T-cell (primary cell): ENCODE measurements around the gene PRDM16. TPM values are rescaled to one million over a fixed set of nuclear protein-coding genes. Genes with fewer than 3 reads are reported as not detected.

Experiments used
- ATAC-seq, 4 experiments: fragments of 200-7000 bp in 3 of 4; fragments of 150-1000 bp in 1 of 4; cut with Tn5 transposase; replicated peaks in 1 of 4; 1 replicate in 3 of 4; 2 replicates in 1 of 4; pipeline ENCODE4 v1.10.0; 2021; ENCODE audit warnings: moderate library complexity in 3 of 4, mild to moderate bottlenecking in 2 of 4, moderate number of reproducible peaks in 1 of 4
- CTCF ChIA-PET, 2 donors: fragments of 300-600 bp; sonication (Branson Sonifier 250); formaldehyde crosslinking; loops; one replicate each; lab custom pipeline; 2022; ENCODE audit warnings: antibody characterized with exemption in 2 of 2; lab: Charles Lee
- POLR2A ChIA-PET, 2 donors: fragments of 300-600 bp; sonication (Branson Sonifier 250); formaldehyde crosslinking; loops; one replicate each; lab custom pipeline; 2022; ENCODE audit warnings: antibody characterized with exemption in 2 of 2; lab: Charles Lee
- DNase-seq, 35 experiments: peaks; one replicate each; pipeline versions ENCODE4 v3.0.0 to v3.0.0-alpha.2; 2013 to 2023
- H3K27ac ChIP-seq: one replicate; pipeline ENCODE4 v1.5.1; 2013; ENCODE audit warnings: low read length
- H3K27me3 ChIP-seq, 2 experiments: replicated peaks in 1 of 2; 1 replicate in 1 of 2; 2 replicates in 1 of 2; pipeline versions ENCODE4 v1.6.1 to v1.7.0; 2013; ENCODE audit warnings: low read length in 1 of 2, mixed read lengths in 1 of 2; ENCODE audit not compliant: control insufficient read depth in 2 of 2, insufficient read depth in 2 of 2; ENCODE audit errors: extremely low read depth in 1 of 2
- H3K36me3 ChIP-seq, 2 donors: 1 replicate in 1 of 2; 2 replicates in 1 of 2; pipeline versions ENCODE4 v1.6.1 to v1.7.0; 2013; ENCODE audit warnings: low read length in 1 of 2; ENCODE audit not compliant: control insufficient read depth in 2 of 2, insufficient read depth in 1 of 2; ENCODE audit errors: extremely low read depth in 1 of 2
- H3K4me1 ChIP-seq, 2 experiments: 1 replicate in 1 of 2; 2 replicates in 1 of 2; pipeline versions ENCODE4 v1.6.1 to v1.7.0; 2013; ENCODE audit warnings: low read length in 2 of 2, mixed read lengths in 1 of 2; ENCODE audit not compliant: insufficient read depth in 2 of 2, control insufficient read depth in 1 of 2; ENCODE audit errors: extremely low read depth in 1 of 2
- H3K4me3 ChIP-seq, 2 donors: 1 replicate in 1 of 2; 2 replicates in 1 of 2; pipeline versions ENCODE4 v1.5.1 to v1.7.0; 2013; ENCODE audit warnings: mild to moderate bottlenecking in 2 of 2, low read length in 1 of 2, moderate library complexity in 1 of 2; ENCODE audit not compliant: control insufficient read depth in 1 of 2; ENCODE audit errors: extremely low read depth in 1 of 2
- H3K9me3 ChIP-seq: 2 replicates; pipeline ENCODE4 v1.7.0; 2013
- H3K27ac Mint-ChIP-seq, 2 donors: one replicate each; pipeline ENCODE4 v1.8.0; 2020 to 2021; ENCODE audit warnings: mild to moderate bottlenecking in 2 of 2, mixed read lengths in 2 of 2
- H3K27me3 Mint-ChIP-seq, 2 donors: one replicate each; pipeline ENCODE4 v1.8.0; 2021 to 2022; ENCODE audit warnings: mixed read lengths in 2 of 2
- H3K36me3 Mint-ChIP-seq: one replicate; pipeline ENCODE4 v1.8.0; 2021; ENCODE audit warnings: mixed read lengths
- H3K4me1 Mint-ChIP-seq, 3 donors: one replicate each; pipeline ENCODE4 v1.8.0; 2020 to 2022; ENCODE audit warnings: mixed read lengths in 3 of 3, mild to moderate bottlenecking in 1 of 3
- H3K4me3 Mint-ChIP-seq, 3 donors: one replicate each; pipeline ENCODE4 v1.8.0; 2020 to 2022; ENCODE audit warnings: mild to moderate bottlenecking in 3 of 3, mixed read lengths in 3 of 3, moderate library complexity in 3 of 3
- H3K9me3 Mint-ChIP-seq, 3 donors: one replicate each; pipeline ENCODE4 v1.8.0; 2020 to 2022; ENCODE audit warnings: mixed read lengths in 3 of 3
- WGBS: methylation state at CpG from one replicate; pipeline ENCODE4 v1.1.5; 2013; ENCODE audit warnings: missing lambda C conversion rate; ENCODE audit not compliant: insufficient coverage; 5-methylcytosine and 5-hydroxymethylcytosine counted together
- total RNA-seq, 35 experiments: library from RNA in 6 of 35; stranded (reverse) in 6 of 35; fragments of 120-200 nt in 1 of 35; gene quantifications; one replicate each; pipeline versions ENCODE4 v1.2.1 to v1.2.4 and lab custom pipeline; 2013 to 2026

The PRDM16 gene
- total RNA-seq, 5 donors from 2014 or later (not counting 1 experiment from before 2014, with no cell fraction given): 0.15 to 0.70 (median 0.24) TPM; not detected in 1

DNA sequence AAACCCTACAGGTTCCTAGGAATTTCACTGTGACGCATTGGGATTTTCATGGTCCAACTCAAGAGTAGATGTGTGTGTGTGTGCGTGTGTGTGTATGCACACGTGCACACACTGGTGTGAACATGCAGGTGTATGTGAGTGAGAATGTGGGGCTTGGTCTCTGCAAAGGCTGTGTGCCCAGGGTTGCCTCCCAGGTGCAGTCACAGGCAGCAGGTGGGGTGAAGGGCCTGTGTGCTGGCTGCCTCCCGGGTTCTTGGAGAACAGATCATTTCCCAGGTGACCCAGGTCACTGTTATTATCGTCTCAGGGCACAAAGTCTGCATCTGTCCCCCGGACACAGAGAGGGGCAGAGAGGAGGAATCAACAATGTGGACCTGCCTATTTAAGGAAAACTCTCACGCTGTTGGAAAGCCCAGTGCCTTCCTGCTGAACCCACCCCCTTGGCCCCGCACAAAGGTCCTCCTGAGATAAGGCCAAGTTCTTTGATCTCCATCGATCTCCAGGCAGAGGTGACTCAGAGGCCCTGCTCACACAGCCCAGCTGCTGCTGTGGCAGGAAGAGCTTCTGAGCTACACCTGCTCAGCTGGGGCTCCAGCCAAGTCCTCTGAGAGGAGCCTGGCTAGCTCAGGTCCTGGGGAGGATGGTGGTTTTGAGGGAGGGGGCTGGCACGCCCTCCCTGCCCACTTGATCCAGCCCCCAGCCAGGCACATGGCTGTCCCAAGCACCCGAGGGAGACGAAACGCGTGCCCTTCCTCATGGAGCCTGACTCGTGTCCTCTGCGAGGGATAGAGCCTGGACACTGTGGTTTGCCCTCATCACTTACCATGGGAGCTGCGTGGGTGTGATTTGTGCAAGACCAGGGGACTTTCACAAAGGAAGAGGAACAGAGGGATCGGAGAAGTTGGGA is 251.5 kb downstream of the PRDM16 start:
- H3K4me3 ChIP-seq: no peak overlapping the region
- WGBS: 49% methylated on average over 7 of the region's 18 CpGs
- peaks cover 2% of the 10 kb centered on the region for H3K9me3 ChIP-seq
- H3K4me1 ChIP-seq: peaks cover 0 to 13% of the 10 kb centered on the region in 2 experiments
- peaks cover 0 to 30% of the 10 kb centered on the region in 2 experiments for H3K27me3 ChIP-seq
- no peak overlapping the region for H3K27ac Mint-ChIP-seq
- peaks cover 8% of the 10 kb centered on the region in 2 donors for H3K27me3 Mint-ChIP-seq
- H3K36me3 Mint-ChIP-seq: no peaks in the 10 kb centered on the region
- CTCF ChIA-PET: no interaction called here
- peaks cover 6 to 14% (median 7%) of the 10 kb centered on the region in 3 donors for H3K9me3 Mint-ChIP-seq
- H3K36me3 ChIP-seq: no peaks in the 10 kb centered on the region
- no peak for DNase-seq
- H3K4me3 Mint-ChIP-seq: no peak overlapping the region
- no peak for ATAC-seq
- no peak overlapping the region for H3K27ac ChIP-seq
- POLR2A ChIA-PET: no interaction called here
- H3K4me1 Mint-ChIP-seq: peaks cover 0 to 12% (median 10%) of the 10 kb centered on the region in 3 donors

DNA sequence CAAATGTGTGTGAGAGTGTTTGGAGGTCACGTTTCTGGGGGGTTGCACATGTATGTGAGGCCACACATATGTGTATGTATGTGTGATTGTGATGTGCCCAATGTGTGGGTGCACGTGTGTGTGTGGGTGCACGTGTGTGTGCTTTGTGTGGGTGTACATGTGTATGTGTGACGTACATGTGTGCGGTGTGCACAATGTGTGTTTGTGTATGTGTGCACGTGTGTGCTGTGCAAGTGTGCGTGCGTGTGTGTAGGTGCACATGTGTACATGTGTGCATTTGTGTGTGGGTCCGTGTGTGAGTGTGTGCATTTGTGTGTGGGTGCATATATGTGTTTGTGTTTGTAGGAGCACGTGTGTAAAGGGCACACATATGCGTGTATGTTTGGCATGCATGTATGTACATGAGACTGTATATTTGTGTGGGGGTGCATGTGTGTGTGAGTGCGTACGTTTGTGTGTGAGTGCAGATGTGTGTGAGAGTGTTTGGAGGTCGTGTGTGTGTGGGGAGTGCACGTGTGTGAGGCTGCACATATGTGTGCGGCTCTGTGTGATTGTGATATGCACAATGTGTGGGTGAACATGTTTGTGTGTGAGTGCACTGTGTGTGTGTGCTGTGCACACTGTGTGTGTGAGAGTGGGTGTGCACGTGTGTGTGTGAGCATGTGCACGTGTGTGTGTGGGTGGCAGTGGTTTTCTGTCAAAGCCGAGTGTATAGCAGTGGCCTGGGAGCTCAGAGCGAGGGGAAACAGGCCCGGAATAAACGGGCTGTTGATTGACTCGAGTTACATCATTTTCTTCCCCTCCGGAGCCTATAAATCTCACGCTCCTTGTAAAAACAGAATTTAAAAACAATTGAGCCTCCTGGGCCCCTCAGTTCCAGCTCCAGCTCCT is 252.8 kb downstream of the PRDM16 start:
- H3K9me3 Mint-ChIP-seq: peaks cover under 1 to 8% (median 1%) of the 10 kb centered on the region in 3 donors
- H3K4me3 ChIP-seq: no peak overlapping the region
- H3K27ac ChIP-seq: no peak overlapping the region
- no peak overlapping the region for H3K4me3 Mint-ChIP-seq
- H3K4me1 Mint-ChIP-seq: peaks cover 0 to 7% (median 6%) of the 10 kb centered on the region in 3 donors
- ChIA-PET CTCF (no interaction called here), POLR2A (no interaction called here)
- H3K4me1 ChIP-seq: peaks cover 0 to 8% of the 10 kb centered on the region in 2 experiments
- DNase-seq: no peak
- peaks cover 0 to 41% of the 10 kb centered on the region in 2 experiments for H3K27me3 ChIP-seq
- H3K27ac Mint-ChIP-seq: no peak overlapping the region
- peaks cover 2% of the 10 kb centered on the region for H3K9me3 ChIP-seq
- ATAC-seq: no peak
- no peaks in the 10 kb centered on the region for H3K36me3 ChIP-seq
- H3K27me3 Mint-ChIP-seq: peaks cover 13 to 16% of the 10 kb centered on the region in 2 donors
- WGBS: 65% methylated on average over 25 of the region's 25 CpGs
- no peaks in the 10 kb centered on the region for H3K36me3 Mint-ChIP-seq

DNA sequence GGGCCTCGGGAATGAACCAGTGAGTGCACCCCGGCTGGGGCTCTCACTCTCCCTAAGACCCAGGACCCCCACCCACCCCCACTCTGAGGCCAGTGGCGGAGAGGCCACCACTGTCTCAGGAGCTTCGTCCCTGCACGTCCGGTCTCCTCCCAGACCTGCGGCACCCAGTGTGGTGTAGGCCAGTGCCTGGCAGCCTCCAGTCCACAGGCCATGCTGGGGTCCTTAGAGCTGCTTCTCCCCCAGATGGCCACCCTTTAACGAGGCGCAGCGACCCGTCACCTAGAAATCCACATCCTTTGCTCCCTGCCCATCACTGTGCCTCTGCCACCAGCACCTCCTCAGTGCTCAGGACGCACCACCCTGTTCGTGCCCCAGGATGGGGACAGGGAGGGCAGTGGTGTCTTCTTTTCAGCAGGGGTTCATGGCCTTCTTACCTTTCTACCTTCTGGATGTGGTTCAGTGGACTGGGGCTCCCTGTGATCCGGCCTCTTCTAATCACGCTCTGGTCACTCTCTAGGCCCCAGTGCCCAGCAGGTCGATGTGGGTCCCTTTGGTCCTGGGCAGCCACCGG is 253.5 kb downstream of the PRDM16 start:
- ChIA-PET POLR2A (no interaction called here), CTCF (no interaction called here)
- Mint-ChIP-seq H3K4me3 (no peak overlapping the region), H3K9me3 (peaks cover 0 to 6% (median 0%) of the 10 kb centered on the region in 3 donors), H3K36me3 (no peaks in the 10 kb centered on the region), H3K27ac (no peak overlapping the region), H3K4me1 (peaks cover 0 to 6% (median 6%) of the 10 kb centered on the region in 3 donors), H3K27me3 (peaks cover 13 to 16% of the 10 kb centered on the region in 2 donors)
- Histone ChIP-seq H3K4me1 (peaks cover 0 to under 1% of the 10 kb centered on the region in 2 experiments), H3K4me3 (no peak overlapping the region), H3K27me3 (peaks cover 0 to 47% of the 10 kb centered on the region in 2 experiments), H3K36me3 (no peaks in the 10 kb centered on the region), H3K27ac (no peak overlapping the region), H3K9me3 (no peaks in the 10 kb centered on the region)
- ATAC-seq: no peak
- WGBS: 85% methylated on average over 15 of the region's 17 CpGs
- DNase-seq: no peak

DNA sequence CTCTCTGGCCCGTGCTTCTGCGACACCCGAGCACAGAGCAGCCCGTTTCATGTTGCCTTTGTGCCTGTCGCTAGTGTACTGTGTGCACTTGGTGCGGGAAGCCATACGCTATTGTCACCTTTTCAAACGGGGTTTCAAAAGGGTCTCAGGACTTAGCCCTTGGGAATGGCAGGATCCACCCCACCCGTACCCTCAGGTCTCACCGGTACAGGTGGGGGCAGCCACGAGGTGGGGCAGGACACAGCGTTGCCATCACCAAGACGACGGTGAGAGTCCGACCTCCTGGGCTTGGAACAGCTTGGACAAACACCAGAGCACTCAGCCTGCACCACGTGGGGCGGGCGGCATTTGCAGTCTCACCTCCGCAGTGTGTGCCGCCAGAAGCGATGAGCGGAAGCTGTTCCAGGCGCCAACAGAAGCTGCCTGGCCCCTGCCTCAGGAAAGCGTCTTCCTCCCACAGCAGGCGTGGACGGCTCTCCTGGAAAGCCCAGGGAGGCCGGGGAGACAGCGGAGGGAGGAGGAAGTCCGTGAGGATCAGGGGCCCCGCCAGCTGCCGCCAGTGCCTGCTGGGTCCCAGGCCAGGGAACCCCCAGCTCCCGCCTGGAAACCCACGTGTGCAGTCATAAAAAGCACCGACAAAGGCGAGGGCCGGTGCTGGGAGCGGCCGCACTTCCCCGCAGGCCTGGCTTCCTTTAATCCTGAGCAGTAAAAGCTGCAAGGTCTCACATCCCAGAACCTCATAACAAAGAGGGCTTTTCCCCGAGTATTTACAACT is 254.2 kb downstream of the PRDM16 start:
- H3K27me3 Mint-ChIP-seq: peaks cover 13 to 16% of the 10 kb centered on the region in 2 donors
- ChIA-PET CTCF (no interaction called here), POLR2A (no interaction called here)
- DNase-seq (no peak), ATAC-seq (no peak)
- Histone ChIP-seq H3K27me3 (peaks cover 0 to 49% of the 10 kb centered on the region in 2 experiments), H3K27ac (no peak overlapping the region), H3K36me3 (no peaks in the 10 kb centered on the region), H3K4me3 (no peak overlapping the region), H3K9me3 (no peaks in the 10 kb centered on the region), H3K4me1 (no peaks in the 10 kb centered on the region)
- H3K4me1 Mint-ChIP-seq: peaks cover 0 to 5% (median 4%) of the 10 kb centered on the region in 3 donors
- peaks cover 0 to 4% (median 0%) of the 10 kb centered on the region in 3 donors for H3K9me3 Mint-ChIP-seq
- 59% methylated on average over 37 of the region's 40 CpGs for whole genome bisulfite sequencing
- H3K4me3 Mint-ChIP-seq: no peak overlapping the region
- H3K27ac Mint-ChIP-seq: no peak overlapping the region
- no peaks in the 10 kb centered on the region for H3K36me3 Mint-ChIP-seq

DNA sequence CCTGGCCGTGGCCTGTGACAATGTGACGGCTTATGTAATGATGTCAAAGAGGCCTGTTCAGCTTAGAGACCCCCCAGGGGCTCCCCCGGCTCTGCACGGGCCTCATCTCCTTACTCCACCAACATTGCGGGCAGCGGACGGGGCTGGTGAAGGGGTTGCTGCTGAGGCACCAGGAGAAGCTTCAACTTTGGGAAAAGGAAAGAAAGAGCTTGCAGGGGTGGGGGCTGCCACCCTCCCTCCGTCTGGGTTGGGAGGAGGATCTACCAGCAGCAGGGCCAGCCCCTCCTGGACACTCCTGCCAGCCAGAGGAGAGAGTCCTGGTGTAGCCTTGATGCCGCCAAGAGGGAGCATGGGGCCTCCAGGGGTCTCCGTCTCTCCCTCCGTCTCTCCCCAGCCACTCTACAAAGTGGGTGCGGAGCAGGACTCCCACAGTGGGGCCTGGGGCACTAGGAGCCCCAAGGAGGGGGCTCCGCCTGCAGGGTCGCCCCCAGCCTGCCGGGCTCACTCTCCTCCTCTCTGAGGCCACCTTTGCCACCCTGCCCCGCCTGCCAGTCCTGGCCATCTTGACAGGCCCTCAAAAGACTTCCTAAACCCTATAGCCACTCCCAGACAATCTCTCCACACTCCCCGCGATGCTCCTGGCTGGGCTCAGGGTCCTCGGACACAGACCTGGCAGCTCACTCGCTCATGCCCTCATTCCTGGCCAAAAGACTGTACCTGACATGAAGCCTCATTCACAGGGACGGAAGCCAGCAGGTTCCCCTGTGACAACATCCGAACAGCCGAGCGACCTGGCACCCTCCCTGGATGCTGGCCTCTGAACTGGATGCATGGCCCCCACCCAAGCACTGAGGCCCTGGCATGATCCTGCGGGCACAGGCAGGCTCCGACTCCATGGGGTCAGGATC is 255.0 kb downstream of the PRDM16 start:
- ChIA-PET POLR2A (no interaction called here), CTCF (no interaction called here)
- H3K4me3 Mint-ChIP-seq: no peak overlapping the region
- Histone ChIP-seq H3K27ac (no peak overlapping the region), H3K4me1 (no peaks in the 10 kb centered on the region), H3K36me3 (no peaks in the 10 kb centered on the region), H3K4me3 (no peak overlapping the region), H3K9me3 (no peaks in the 10 kb centered on the region), H3K27me3 (peaks cover 0 to 54% of the 10 kb centered on the region in 2 experiments)
- H3K27me3 Mint-ChIP-seq: peaks cover 13 to 17% of the 10 kb centered on the region in 2 donors
- ATAC-seq: no peak
- no peaks in the 10 kb centered on the region for H3K9me3 Mint-ChIP-seq
- no peak for DNase-seq
- no peaks in the 10 kb centered on the region for H3K36me3 Mint-ChIP-seq
- no peak overlapping the region for H3K27ac Mint-ChIP-seq
- 81% methylated on average over 16 of the region's 26 CpGs for WGBS
- peaks cover 0 to 4% (median 3%) of the 10 kb centered on the region in 3 donors for H3K4me1 Mint-ChIP-seq
